T-cell (primary cell): ENCODE measurements around the gene ZNF229. TPM values are rescaled to one million over a fixed set of nuclear protein-coding genes. Genes with fewer than 3 reads are reported as not detected.
A peak's percentile ranks its signal among the peaks of the same experiment; 100 is the strongest.
"Not testable (repeated sequence)": the region's sequence is repeated elsewhere in the genome, so short reads cannot be mapped to it uniquely, and the experiment has no call there.

ENCODE experiments used
- ATAC-seq, 4 experiments: fragments of 200-7000 bp in 3 of 4; fragments of 150-1000 bp in 1 of 4; cut with Tn5 transposase; replicated peaks in 1 of 4; 1 replicate in 3 of 4; 2 replicates in 1 of 4; pipeline ENCODE4 v1.10.0; 2021; ENCODE audit warnings: moderate library complexity in 3 of 4, mild to moderate bottlenecking in 2 of 4, moderate number of reproducible peaks in 1 of 4
- CTCF ChIA-PET, 2 donors: fragments of 300-600 bp; sonication (Branson Sonifier 250); formaldehyde crosslinking; loops; one replicate each; lab custom pipeline; 2022; ENCODE audit warnings: antibody characterized with exemption in 2 of 2; lab: Charles Lee
- POLR2A ChIA-PET, 2 donors: fragments of 300-600 bp; sonication (Branson Sonifier 250); formaldehyde crosslinking; loops; one replicate each; lab custom pipeline; 2022; ENCODE audit warnings: antibody characterized with exemption in 2 of 2; lab: Charles Lee
- DNase-seq, 35 experiments: peaks; one replicate each; pipeline versions ENCODE4 v3.0.0 to v3.0.0-alpha.2; 2013 to 2023
- H3K27ac ChIP-seq: one replicate; pipeline ENCODE4 v1.5.1; 2013; ENCODE audit warnings: low read length
- H3K27me3 ChIP-seq, 2 experiments: replicated peaks in 1 of 2; 1 replicate in 1 of 2; 2 replicates in 1 of 2; pipeline versions ENCODE4 v1.6.1 to v1.7.0; 2013; ENCODE audit warnings: low read length in 1 of 2, mixed read lengths in 1 of 2; ENCODE audit not compliant: control insufficient read depth in 2 of 2, insufficient read depth in 2 of 2; ENCODE audit errors: extremely low read depth in 1 of 2
- H3K36me3 ChIP-seq, 2 donors: 1 replicate in 1 of 2; 2 replicates in 1 of 2; pipeline versions ENCODE4 v1.6.1 to v1.7.0; 2013; ENCODE audit warnings: low read length in 1 of 2; ENCODE audit not compliant: control insufficient read depth in 2 of 2, insufficient read depth in 1 of 2; ENCODE audit errors: extremely low read depth in 1 of 2
- H3K4me1 ChIP-seq, 2 experiments: 1 replicate in 1 of 2; 2 replicates in 1 of 2; pipeline versions ENCODE4 v1.6.1 to v1.7.0; 2013; ENCODE audit warnings: low read length in 2 of 2, mixed read lengths in 1 of 2; ENCODE audit not compliant: insufficient read depth in 2 of 2, control insufficient read depth in 1 of 2; ENCODE audit errors: extremely low read depth in 1 of 2
- H3K4me3 ChIP-seq, 2 donors: 1 replicate in 1 of 2; 2 replicates in 1 of 2; pipeline versions ENCODE4 v1.5.1 to v1.7.0; 2013; ENCODE audit warnings: mild to moderate bottlenecking in 2 of 2, low read length in 1 of 2, moderate library complexity in 1 of 2; ENCODE audit not compliant: control insufficient read depth in 1 of 2; ENCODE audit errors: extremely low read depth in 1 of 2
- H3K9me3 ChIP-seq: 2 replicates; pipeline ENCODE4 v1.7.0; 2013
- H3K27ac Mint-ChIP-seq, 2 donors: one replicate each; pipeline ENCODE4 v1.8.0; 2020 to 2021; ENCODE audit warnings: mild to moderate bottlenecking in 2 of 2, mixed read lengths in 2 of 2
- H3K27me3 Mint-ChIP-seq, 2 donors: one replicate each; pipeline ENCODE4 v1.8.0; 2021 to 2022; ENCODE audit warnings: mixed read lengths in 2 of 2
- H3K36me3 Mint-ChIP-seq: one replicate; pipeline ENCODE4 v1.8.0; 2021; ENCODE audit warnings: mixed read lengths
- H3K4me1 Mint-ChIP-seq, 3 donors: one replicate each; pipeline ENCODE4 v1.8.0; 2020 to 2022; ENCODE audit warnings: mixed read lengths in 3 of 3, mild to moderate bottlenecking in 1 of 3
- H3K4me3 Mint-ChIP-seq, 3 donors: one replicate each; pipeline ENCODE4 v1.8.0; 2020 to 2022; ENCODE audit warnings: mild to moderate bottlenecking in 3 of 3, mixed read lengths in 3 of 3, moderate library complexity in 3 of 3
- H3K9me3 Mint-ChIP-seq, 3 donors: one replicate each; pipeline ENCODE4 v1.8.0; 2020 to 2022; ENCODE audit warnings: mixed read lengths in 3 of 3
- WGBS: methylation state at CpG from one replicate; pipeline ENCODE4 v1.1.5; 2013; ENCODE audit warnings: missing lambda C conversion rate; ENCODE audit not compliant: insufficient coverage; 5-methylcytosine and 5-hydroxymethylcytosine counted together
- total RNA-seq, 35 experiments: library from RNA in 6 of 35; stranded (reverse) in 6 of 35; fragments of 120-200 nt in 1 of 35; gene quantifications; one replicate each; pipeline versions ENCODE4 v1.2.1 to v1.2.4 and lab custom pipeline; 2013 to 2026

ZNF229 gene
- total RNA-seq, 5 donors from 2014 or later (not counting 1 experiment from before 2014, with no cell fraction given), result 0.54 to 2.5 (median 1.7) TPM

GRCh38 chr19:44430956-44431355 is 17.3 kb downstream of the ZNF229 start:
- CTCF ChIA-PET, result no interaction called here

DNA sequence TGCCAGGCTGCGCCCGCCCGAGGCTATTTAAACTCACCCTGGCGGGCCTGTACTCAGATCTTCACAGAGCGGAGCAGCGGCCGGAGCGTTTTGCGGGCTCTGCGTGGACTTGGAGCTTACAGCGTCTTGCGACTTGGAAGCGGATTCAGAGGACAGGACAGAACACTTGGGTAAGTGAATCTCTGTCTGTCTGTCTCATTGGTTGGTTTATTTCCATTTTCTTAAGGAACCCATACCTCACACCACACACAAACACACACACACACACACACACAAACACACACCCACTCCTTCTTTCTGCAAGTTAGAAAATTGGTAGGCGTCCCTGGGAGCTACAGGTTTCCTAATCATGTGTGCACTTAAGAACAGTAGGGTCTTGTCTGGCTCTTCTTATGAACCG is 32.7 kb downstream of the ZNF229 start:
- H3K27me3 ChIP-seq, result peaks cover 0 to 11% of the 10 kb centered on the region in 2 experiments
- not testable (repeated sequence) for H3K27ac ChIP-seq, H3K36me3 ChIP-seq, H3K27me3 Mint-ChIP-seq, ATAC-seq, H3K4me1 ChIP-seq, H3K36me3 Mint-ChIP-seq, H3K4me3 Mint-ChIP-seq, H3K27ac Mint-ChIP-seq, H3K4me3 ChIP-seq, H3K9me3 ChIP-seq, DNase-seq, H3K4me1 Mint-ChIP-seq
- WGBS, result no CpG with 5 or more reads among the region's 15 CpGs
- ChIA-PET CTCF (interaction anchor here in 1 of 2 donors (0.6 kb wide), 1 partner anchor 247 kb away, joined by 4 read pairs; no protein-coding TSS in a partner anchor), POLR2A (interaction anchor here in 1 of 2 donors (0.5 kb wide), 1 partner anchor 229 kb away, joined by 4 read pairs; no protein-coding TSS in a partner anchor)
- peaks cover 23 to 58% (median 44%) of the 10 kb centered on the region in 3 donors for H3K9me3 Mint-ChIP-seq

More at GRCh38 chr19:44430956-44431355, 17.3 kb downstream of the ZNF229 start:
- no peaks in the 10 kb centered on the region for H3K4me1 Mint-ChIP-seq
- H3K4me1 ChIP-seq, result no peaks in the 10 kb centered on the region
- H3K36me3 ChIP-seq, result peaks cover 0 to 6% of the 10 kb centered on the region in 2 donors
- no peaks in the 10 kb centered on the region for H3K27me3 ChIP-seq
- ATAC-seq (no peak), DNase-seq (no peak)
- H3K36me3 Mint-ChIP-seq, result peaks cover 40% of the 10 kb centered on the region
- peak overlapping the region in 1 of 2 donors; percentile 20 for H3K4me3 ChIP-seq
- WGBS, result no CpG with 5 or more reads among the region's 1 CpG
- peaks cover 0 to 1% of the 10 kb centered on the region in 2 donors for H3K27me3 Mint-ChIP-seq
- H3K9me3 Mint-ChIP-seq, result peaks cover 30 to 72% (median 69%) of the 10 kb centered on the region in 3 donors
- no peak overlapping the region for H3K27ac ChIP-seq
- H3K9me3 ChIP-seq, result peaks cover 13% of the 10 kb centered on the region
- POLR2A ChIA-PET, result no interaction called here
- no peak overlapping the region for H3K27ac Mint-ChIP-seq
- no peak overlapping the region for H3K4me3 Mint-ChIP-seq

DNA sequence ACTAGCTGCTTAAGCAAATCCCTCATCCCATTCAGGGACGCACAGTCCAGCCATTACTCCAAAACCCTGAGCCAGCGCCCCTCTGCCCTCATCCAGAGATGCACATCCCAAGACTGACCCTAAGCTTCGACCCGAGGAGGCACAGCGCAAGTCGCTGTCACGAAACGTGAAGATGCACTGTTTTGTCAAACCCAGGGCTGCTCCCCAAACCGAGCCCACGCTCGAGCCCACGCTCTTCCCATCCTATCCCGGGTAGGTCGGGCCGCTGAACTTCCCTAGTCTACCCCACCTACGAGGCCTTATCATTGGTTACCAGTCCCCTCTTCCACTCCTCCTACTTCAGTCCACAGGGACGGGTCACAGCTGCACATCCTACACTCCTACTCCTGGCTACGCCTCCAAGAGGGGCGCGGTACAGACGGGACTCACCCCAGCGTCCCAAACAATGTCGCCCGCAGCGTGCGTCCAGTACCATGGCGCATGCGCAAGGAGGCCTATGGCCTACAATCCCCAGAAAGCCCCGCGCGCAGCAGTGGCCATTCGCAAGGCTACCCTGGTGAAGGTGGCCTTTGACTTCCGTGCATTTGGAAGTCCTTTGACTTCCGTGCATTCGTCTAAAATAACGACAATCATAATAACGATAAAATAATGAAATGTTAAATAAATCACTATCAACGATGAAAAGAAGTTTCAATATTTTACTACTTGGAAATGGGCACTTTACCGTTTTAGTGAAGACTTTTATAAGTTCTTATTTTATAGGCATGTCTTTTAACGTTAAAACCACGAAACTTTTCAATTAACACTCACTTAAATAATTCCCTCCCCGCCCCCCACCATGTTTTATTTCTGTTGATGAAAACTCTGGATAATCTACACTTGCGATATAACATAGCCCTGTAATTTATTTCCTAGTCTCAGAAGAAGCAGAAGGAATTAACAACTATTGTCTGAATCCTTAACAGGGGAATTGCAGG is 46.8 kb downstream of the ZNF229 start, which contains the start of gene ZNF285:
Gene ZNF285, minus strand, starts transcription at position 470 of the 977 bp plus-strand sequence. CDS start 4,395 bp downstream, outside the sequence.
- H3K27ac ChIP-seq, result no peak within 1 kb of the TSS
- H3K27ac Mint-ChIP-seq, result peak within 1 kb of the TSS in 1 of 2 donors; percentile 85

GRCh38 chr19:44389268-44389667 is 59.0 kb downstream of the ZNF229 start:
- H3K9me3 ChIP-seq, POLR2A ChIA-PET, H3K27me3 ChIP-seq, H3K4me1 ChIP-seq, DNase-seq, H3K27ac Mint-ChIP-seq, H3K36me3 ChIP-seq, H3K4me1 Mint-ChIP-seq, ATAC-seq, H3K27me3 Mint-ChIP-seq, H3K4me3 ChIP-seq, H3K4me3 Mint-ChIP-seq, H3K27ac ChIP-seq: not testable (repeated sequence)
- peaks cover 26 to 68% (median 45%) of the 10 kb centered on the region in 3 donors for H3K9me3 Mint-ChIP-seq
- no CpG with 5 or more reads among the region's 4 CpGs for WGBS
- peaks cover 65% of the 10 kb centered on the region for H3K36me3 Mint-ChIP-seq
- CTCF ChIA-PET, result interaction anchor here in 1 of 2 donors (0.6 kb wide), 1 partner anchor 178 kb away, joined by 3 read pairs; no protein-coding TSS in a partner anchor

More for the DNA sequence above, 46.8 kb downstream of the ZNF229 start, which contains the start of gene ZNF285:
- Mint-ChIP-seq H3K4me3 (peak within 1 kb of the TSS; percentile 87 to 95 (median 90)), H3K36me3 (peaks cover 26% of the 10 kb centered on the region), H3K27me3 (no peaks in the 10 kb centered on the region), H3K4me1 (peaks cover 8 to 9% (median 8%) of the 10 kb centered on the region in 3 donors), H3K9me3 (peaks cover 16 to 56% (median 47%) of the 10 kb centered on the region in 3 donors)
- WGBS, result 12% methylated on average over 32 of the region's 43 CpGs
- H3K4me3 ChIP-seq, result peak within 1 kb of the TSS; percentile 51 to 83
- no peaks in the 10 kb centered on the region for H3K36me3 ChIP-seq
- DNase-seq (peak; percentile 22 to 73 (median 56)), ATAC-seq (peak; percentile 85 to 97 (median 96))
- peaks cover 2 to 9% of the 10 kb centered on the region in 2 experiments for H3K4me1 ChIP-seq
- CTCF ChIA-PET, result no interaction called here
- POLR2A ChIA-PET, result no interaction called here
- peaks cover 2% of the 10 kb centered on the region for H3K9me3 ChIP-seq
- peaks cover 0 to 7% of the 10 kb centered on the region in 2 experiments for H3K27me3 ChIP-seq

Other genes starting within 250 kb of the ZNF229 start
- gene ZNF227, start 235.9 kb downstream of the ZNF229 start, total RNA-seq, result 10 to 100 TPM; 17.6 to 45.5 (median 43.9) TPM
- 1 to 10 TPM in 1 of 5 donors, under 1 TPM in 4; 0.16 to 1.2 (median 0.25) TPM for gene ZNF233, start 188.6 kb downstream of the ZNF229 start, total RNA-seq
- gene ZNF235, start 143.4 kb downstream of the ZNF229 start, total RNA-seq, result 10 to 100 TPM in 3 of 5 donors, 1 to 10 TPM in 2; 5.9 to 14.2 (median 11.4) TPM
- under 1 TPM in 3 of 5 donors, not detected in 2; 0.12 to 0.51 (median 0.33) TPM for gene ZNF112, start 91.8 kb downstream of the ZNF229 start, total RNA-seq
- 1 to 10 TPM; 1.1 to 3.5 (median 1.7) TPM for gene ZNF285, start 46.9 kb downstream of the ZNF229 start, total RNA-seq
- gene ZNF180, start 52.0 kb upstream of the ZNF229 start, total RNA-seq, result 10 to 100 TPM in 3 of 5 donors, 1 to 10 TPM in 2; 7.0 to 20.1 (median 17.8) TPM
- not detected for gene CEACAM20, start 81.2 kb upstream of the ZNF229 start, total RNA-seq
- not detected for gene IGSF23, start 165.1 kb upstream of the ZNF229 start, total RNA-seq
- 1 to 10 TPM; 1.2 to 3.4 (median 2.8) TPM for gene PVR, start 195.4 kb upstream of the ZNF229 start, total RNA-seq
- 1 to 10 TPM in 3 of 5 donors, under 1 TPM in 2; 0.57 to 2.7 (median 1.0) TPM for gene CEACAM19, start 223.0 kb upstream of the ZNF229 start, total RNA-seq